ENCODE data around the gene PILRA. TPM values are rescaled to one million over a fixed set of nuclear protein-coding genes. Genes with fewer than 3 reads are reported as not detected.
"Not testable (repeated sequence)": the region's sequence is repeated elsewhere in the genome, so short reads cannot be mapped to it uniquely, and the experiment has no call there.

The PILRA gene
- total RNA-seq, 1 donor from 2014 or later = 2.3 TPM

GRCh38 chr7:100444311-100445278, 71.3 kb downstream of the PILRA start:
- intact Hi-C loops (cut with DNase I) = no loop called here
- peak; percentile 77 for DNase-seq (ENCODE audit: low spot score)

- intact Hi-C loops (cut with DNase I) = no loop called here
- peak; percentile 9 for DNase-seq (ENCODE audit: low spot score)
These were observed 72.8 kb downstream of the PILRA start for GRCh38 chr7:100446040-100446439.

- intact Hi-C loops (cut with DNase I); DNase-seq (ENCODE audit: low spot score): not testable (repeated sequence)
These were observed 74.1 kb downstream of the PILRA start for GRCh38 chr7:100447363-100447762.

- intact Hi-C loops (cut with DNase I) = no loop called here
These were observed 76.0 kb downstream of the PILRA start for GRCh38 chr7:100449190-100449795.

More at GRCh38 chr7:100449190-100449795, 76.0 kb downstream of the PILRA start:
- no peak for DNase-seq (ENCODE audit: low spot score)

Other genes with a start within 250 kb of the PILRA start
- gene MBLAC1, start 246.5 kb upstream of the PILRA start, total RNA-seq = 1.5 TPM
- 89.1 TPM for gene LAMTOR4, start 224.6 kb upstream of the PILRA start, total RNA-seq
- gene TRAPPC14, start 214.8 kb upstream of the PILRA start, total RNA-seq = 11.4 TPM
- 1.5 TPM for gene GAL3ST4, start 204.9 kb upstream of the PILRA start, total RNA-seq
- gene GPC2, start 196.1 kb upstream of the PILRA start, total RNA-seq = 0.92 TPM
- gene STAG3, start 195.6 kb upstream of the PILRA start, total RNA-seq = 0.43 TPM
- gene PVRIG, start 153.5 kb upstream of the PILRA start, total RNA-seq = not detected
- not detected for gene SPDYE3, start 65.8 kb upstream of the PILRA start, total RNA-seq
- gene PILRB, start 15.4 kb upstream of the PILRA start, total RNA-seq = 11.6 TPM
- 3.4 TPM for gene ZCWPW1, start 55.2 kb downstream of the PILRA start, total RNA-seq
- 19.7 TPM for gene MEPCE, start 56.3 kb downstream of the PILRA start, total RNA-seq
- 15.7 TPM for gene PPP1R35, start 63.0 kb downstream of the PILRA start, total RNA-seq
- gene SPACDR, start 90.8 kb downstream of the PILRA start, total RNA-seq = 1.1 TPM
- gene TSC22D4, start 105.7 kb downstream of the PILRA start, total RNA-seq = 35.0 TPM
- 0.22 TPM for gene NYAP1, start 110.4 kb downstream of the PILRA start, total RNA-seq
- gene AGFG2, start 165.7 kb downstream of the PILRA start, total RNA-seq = 28.6 TPM
- gene SAP25, start 200.4 kb downstream of the PILRA start, total RNA-seq = not detected
- 25.8 TPM for gene LRCH4, start 212.6 kb downstream of the PILRA start, total RNA-seq
- 0.40 TPM for gene FBXO24, start 212.8 kb downstream of the PILRA start, total RNA-seq
- 39.5 TPM for gene PCOLCE, start 228.9 kb downstream of the PILRA start, total RNA-seq
- gene MOSPD3, start 239.1 kb downstream of the PILRA start, total RNA-seq = 9.2 TPM